HG02840 (cell line): ENCODE results near the gene RASGRP1.

Experiments
- ATAC-seq: cut with Tn5 transposase; IDR thresholded peaks from one replicate; pipeline ENCODE4 v1.9.1; 2021; ENCODE audit warnings: mild to moderate bottlenecking, moderate library complexity, moderate number of reproducible peaks; ENCODE audit not compliant: unreplicated experiment, low FRiP score

The RASGRP1 gene

GRCh38 chr15:38464675-38465074 is 99.9 kb downstream of the RASGRP1 start:
- no peak for ATAC-seq

GRCh38 chr15:38463893-38464292 is 100.7 kb downstream of the RASGRP1 start:
- ATAC-seq, result no peak

GRCh38 chr15:38461066-38461833 is 103.4 kb downstream of the RASGRP1 start:
- ATAC-seq, result peak; percentile 75

DNA sequence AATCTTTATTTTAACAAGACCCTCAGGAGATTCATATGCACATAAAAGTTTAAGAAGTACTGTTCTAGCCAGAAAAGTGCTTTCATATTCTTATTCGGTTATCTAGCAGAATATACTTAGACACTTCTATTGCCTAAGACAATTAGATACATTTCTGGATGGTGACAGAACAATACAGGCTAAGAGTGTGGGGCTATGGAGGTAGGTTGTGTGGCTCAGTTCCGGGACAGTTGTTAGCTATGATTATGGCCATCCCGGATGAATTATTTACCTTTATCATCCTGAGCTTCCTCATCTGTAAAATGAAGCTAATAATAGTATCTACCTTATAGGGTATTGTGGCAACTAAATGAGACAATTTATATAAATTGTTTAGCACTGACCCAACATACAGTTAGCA is 104.1 kb downstream of the RASGRP1 start:
- ATAC-seq, result no peak

- no peak for ATAC-seq
Measured at GRCh38 chr15:38459480-38459879, 105.1 kb downstream of the RASGRP1 start.

DNA sequence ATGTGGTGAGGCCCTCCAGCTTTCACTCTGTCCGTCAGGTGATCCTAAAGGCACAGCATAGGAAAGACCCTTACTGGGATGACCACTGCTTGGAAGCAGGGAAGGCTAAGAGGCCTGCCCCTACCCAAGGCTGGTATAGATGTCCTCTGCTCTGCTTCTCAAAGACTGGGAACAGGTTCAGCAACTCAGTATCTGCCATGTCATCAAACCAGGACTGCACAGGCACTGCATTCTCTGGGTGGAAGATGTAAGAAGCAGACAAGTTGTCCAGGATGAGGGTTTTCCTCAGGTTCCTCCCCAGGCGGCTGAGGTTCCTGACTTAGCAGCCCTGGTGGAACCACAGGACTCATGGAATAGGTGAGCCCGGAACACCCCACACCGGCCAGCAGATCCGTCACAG is 106.0 kb downstream of the RASGRP1 start:
- no peak for ATAC-seq

GRCh38 chr15:38455092-38455491 is 109.5 kb downstream of the RASGRP1 start:
- no peak for ATAC-seq

DNA sequence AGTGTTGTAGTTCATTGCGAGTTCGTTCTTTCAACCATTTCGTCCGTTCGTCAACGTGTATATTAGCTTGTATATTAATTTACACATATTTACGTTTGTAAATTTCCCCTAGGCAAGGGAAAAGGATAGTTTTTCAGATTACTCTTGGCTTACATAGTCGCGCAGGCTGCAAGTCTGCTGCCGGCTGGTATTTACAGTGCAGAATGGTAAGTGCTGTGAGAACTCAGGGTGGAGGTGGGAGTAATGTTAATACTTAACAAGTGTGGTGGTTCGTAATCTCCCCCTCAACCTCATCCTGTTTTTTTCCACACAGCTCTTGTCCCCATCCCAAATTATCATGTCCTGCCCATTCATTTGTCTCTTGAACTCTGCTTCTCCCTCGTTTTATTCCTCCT is 109.9 kb downstream of the RASGRP1 start:
- ATAC-seq, result no peak

DNA sequence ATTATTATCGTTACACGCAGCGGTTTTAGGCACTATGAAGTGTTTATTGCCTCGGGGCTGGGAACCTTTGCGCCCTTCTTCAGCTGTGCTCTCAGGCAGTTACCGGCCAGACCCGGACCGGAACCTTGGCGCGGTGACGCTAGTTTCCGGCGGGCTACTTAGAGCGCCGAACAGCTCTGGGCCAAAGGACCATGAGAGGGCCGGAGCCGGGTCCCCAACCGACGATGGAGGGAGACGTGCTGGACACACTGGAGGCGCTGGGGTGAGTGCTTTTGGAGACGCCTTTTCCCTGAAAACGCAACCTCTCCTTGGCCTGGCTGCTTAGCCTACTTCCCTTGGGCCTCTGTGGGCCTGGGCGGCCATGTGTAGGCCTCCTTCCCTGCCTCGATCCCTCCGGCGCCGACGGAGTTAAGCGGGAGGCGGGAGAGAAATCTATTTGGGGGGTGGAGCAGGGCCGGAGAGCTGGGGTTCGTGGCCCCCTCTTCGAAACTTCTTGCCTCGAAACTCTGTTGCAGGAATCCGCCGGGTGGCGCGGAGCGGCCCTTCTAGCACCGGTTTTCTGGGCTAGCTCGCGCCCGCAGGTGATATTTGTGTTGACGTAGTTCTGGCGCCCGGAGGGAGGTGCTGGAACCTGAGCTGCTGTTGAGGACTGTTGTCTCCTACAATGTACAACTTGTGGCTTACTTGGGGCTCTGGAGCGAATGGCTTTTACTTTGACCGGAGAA is 110.5 kb downstream of the RASGRP1 start, which contains the start of gene FAM98B:
Gene FAM98B, plus strand, starts transcription at position 157 of the 725 bp plus-strand sequence. Its CDS starts 35 bp downstream, at position 192.
- ATAC-seq, result peak; percentile 93

- ATAC-seq, result no peak
Measured at GRCh38 chr15:38441130-38441519, 123.5 kb downstream of the RASGRP1 start.

DNA sequence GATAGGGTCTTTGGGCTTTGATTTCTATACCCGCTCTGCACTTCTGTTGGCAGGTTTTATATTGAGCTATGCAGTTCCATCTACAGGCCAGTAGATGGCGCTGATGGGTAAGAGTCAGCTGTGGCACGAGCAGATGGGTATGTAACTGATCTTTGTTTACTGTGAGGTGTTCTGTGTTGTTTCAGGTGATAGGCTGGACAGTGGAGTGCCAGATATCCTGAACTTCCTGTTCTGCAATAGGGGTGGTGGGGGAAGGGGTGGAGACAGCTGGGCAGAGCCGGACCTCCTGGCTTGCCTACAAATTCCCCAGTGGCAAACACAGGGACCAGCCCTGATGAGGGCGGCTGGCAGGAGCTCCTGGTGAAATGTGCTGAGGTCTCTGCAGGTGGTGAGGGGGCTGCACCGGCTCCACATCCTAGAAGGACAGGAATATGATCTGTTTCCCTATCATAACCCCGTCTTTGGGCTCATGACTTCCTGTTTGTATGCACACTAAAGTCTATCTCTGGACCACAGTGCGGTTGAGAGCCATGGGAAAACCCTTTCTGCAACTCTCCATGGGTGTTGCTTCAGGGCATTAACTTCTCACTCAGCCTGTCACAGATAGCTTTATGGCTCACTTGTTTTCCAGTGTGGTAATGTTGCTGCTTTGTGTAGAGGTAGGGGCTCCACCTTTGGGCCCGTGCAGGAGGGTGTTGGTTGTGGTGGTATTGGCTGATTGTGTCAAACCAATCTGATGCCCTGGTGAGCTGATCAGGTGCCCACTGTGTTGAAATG is 124.1 kb downstream of the RASGRP1 start:
- ATAC-seq, result no peak
